Neuronal stem cell (in vitro differentiated cells): Measurements from ENCODE around the gene ZNF787. TPM values are rescaled to one million over a fixed set of nuclear protein-coding genes. Genes with fewer than 3 reads are reported as not detected.

ENCODE experiments used
- DNase-seq: peaks from one replicate; pipeline ENCODE4 v3.0.0-alpha.2; 2013; ENCODE audit warnings: low spot score
- H2AFZ ChIP-seq: one replicate; pipeline ENCODE4 v1.6.1; 2013; ENCODE audit warnings: mild to moderate bottlenecking, low read length, inconsistent platforms
- H2AK5ac ChIP-seq: 2 replicates; pipeline ENCODE4 v1.6.1; 2013; ENCODE audit warnings: low read depth, mild to moderate bottlenecking, inconsistent platforms, low read length, moderate library complexity, mixed read lengths
- H2BK120ac ChIP-seq: 2 replicates; pipeline ENCODE4 v1.6.1; 2013; ENCODE audit warnings: low read depth, mild to moderate bottlenecking, inconsistent platforms, low read length, moderate library complexity, mixed read lengths
- H2BK12ac ChIP-seq: one replicate; pipeline ENCODE4 v1.6.1; 2013; ENCODE audit warnings: low read length, inconsistent platforms
- H2BK15ac ChIP-seq: 2 replicates; pipeline ENCODE4 v1.6.1; 2013; ENCODE audit warnings: mild to moderate bottlenecking, low read length, inconsistent platforms, mixed read lengths
- H2BK5ac ChIP-seq: one replicate; pipeline ENCODE4 v1.6.1; 2013; ENCODE audit warnings: inconsistent platforms, mild to moderate bottlenecking, low read length, moderate library complexity
- H3K14ac ChIP-seq: one replicate; pipeline ENCODE4 v1.6.1; 2013; ENCODE audit warnings: low read length, inconsistent platforms
- H3K18ac ChIP-seq: 2 replicates; pipeline ENCODE4 v1.6.1; 2013; ENCODE audit warnings: low read length, inconsistent platforms
- H3K23ac ChIP-seq: 2 replicates; pipeline ENCODE4 v1.6.1; 2013; ENCODE audit warnings: low read depth, mild to moderate bottlenecking, mixed read lengths, low read length, inconsistent platforms; ENCODE audit not compliant: poor library complexity
- H3K27ac ChIP-seq: replicated peaks from 3 replicates; pipeline ENCODE4 v1.5.1; 2013; ENCODE audit warnings: low read length, inconsistent platforms
- H3K27me3 ChIP-seq, 3 experiments: 2 replicates each; pipeline ENCODE4 v1.6.1; 2013; ENCODE audit warnings: low read length in 3 of 3, mild to moderate bottlenecking in 2 of 3, inconsistent platforms in 1 of 3, low read depth in 1 of 3, mixed read lengths in 1 of 3, moderate library complexity in 1 of 3; ENCODE audit not compliant: control insufficient read depth in 3 of 3, insufficient read depth in 3 of 3
- H3K36me3 ChIP-seq, 2 donors: replicated peaks in 1 of 2; 2 replicates each; pipeline ENCODE4 v1.6.1; 2013; ENCODE audit warnings: low read length in 2 of 2; ENCODE audit not compliant: control insufficient read depth in 2 of 2, insufficient read depth in 2 of 2
- H3K4ac ChIP-seq: 2 replicates; pipeline ENCODE4 v1.6.1; 2013; ENCODE audit warnings: inconsistent platforms, mild to moderate bottlenecking, low read length, moderate library complexity
- H3K4me1 ChIP-seq, 2 donors: 1 replicate in 1 of 2; 2 replicates in 1 of 2; pipeline ENCODE4 v1.6.1; 2013; ENCODE audit warnings: low read length in 2 of 2, low read depth in 1 of 2; ENCODE audit not compliant: control insufficient read depth in 2 of 2, insufficient read depth in 1 of 2
- H3K4me2 ChIP-seq: one replicate; pipeline ENCODE4 v1.6.1; 2013; ENCODE audit warnings: mild to moderate bottlenecking, low read length, inconsistent platforms; ENCODE audit not compliant: insufficient read depth, poor library complexity, severe bottlenecking
- H3K4me3 ChIP-seq, 2 donors: 2 replicates each; pipeline ENCODE4 v1.5.1; 2013; ENCODE audit warnings: low read length in 2 of 2, mild to moderate bottlenecking in 2 of 2, inconsistent platforms in 1 of 2, moderate library complexity in 1 of 2
- H3K79me1 ChIP-seq: one replicate; pipeline ENCODE4 v1.6.1; 2013; ENCODE audit warnings: low read depth, mild to moderate bottlenecking, inconsistent platforms, low read length, moderate library complexity
- H3K9ac ChIP-seq: one replicate; pipeline ENCODE4 v1.6.1; 2013; ENCODE audit warnings: mild to moderate bottlenecking, low read depth, low read length, inconsistent platforms; ENCODE audit not compliant: poor library complexity
- H3K9me3 ChIP-seq, 2 donors: replicated peaks in 1 of 2; 2 replicates each; pipeline versions ENCODE3 to v1.6.1; 2013; ENCODE audit warnings: low read length in 2 of 2, mild to moderate bottlenecking in 2 of 2, inconsistent platforms in 1 of 2, low read depth in 1 of 2, mixed read lengths in 1 of 2, moderate library complexity in 1 of 2; ENCODE audit not compliant: control insufficient read depth in 2 of 2, insufficient read depth in 1 of 2
- H4K8ac ChIP-seq: one replicate; pipeline ENCODE4 v1.6.1; 2013; ENCODE audit warnings: low read depth, mild to moderate bottlenecking, inconsistent platforms, low read length, moderate library complexity
- H4K91ac ChIP-seq: one replicate; pipeline ENCODE4 v1.6.1; 2013; ENCODE audit warnings: low read length, low read depth, mild to moderate bottlenecking, inconsistent platforms; ENCODE audit not compliant: poor library complexity
- WGBS, 2 donors: extraction: QIAGEN DNeasy Blood & Tissue Kit; methylation state at CpG; one replicate each; pipeline ENCODE4 v1.1.7; 2013; ENCODE audit warnings: missing lambda C conversion rate in 2 of 2, mixed read lengths in 1 of 2; ENCODE audit not compliant: insufficient read length in 2 of 2, insufficient replicate concordance in 1 of 2; ENCODE audit errors: extremely low coverage in 2 of 2; 5-methylcytosine and 5-hydroxymethylcytosine counted together
- small RNA-seq: library from polyadenylated mRNA; stranded (forward); fragments of <200 nt; extraction: miRNeasy Mini kit (QIAGEN cat#:217004); gene quantifications from one replicate; pipeline ENCODE3, GENCODE V24; 2013; ENCODE audit not compliant: insufficient read depth

Gene ZNF787

GRCh38 chr19:56069642-56070041 is 51.5 kb downstream of the ZNF787 start:
- H3K4me1 ChIP-seq: peaks cover 0 to 2% of the 10 kb centered on the region in 2 donors
- H3K14ac ChIP-seq: no peak overlapping the region
- H3K23ac ChIP-seq: no peak overlapping the region
- H2AFZ ChIP-seq: no peak overlapping the region
- no peaks in the 10 kb centered on the region for H3K36me3 ChIP-seq
- H3K18ac ChIP-seq: no peak overlapping the region
- no peak overlapping the region for H4K91ac ChIP-seq
- no peak overlapping the region for H4K8ac ChIP-seq
- no peak overlapping the region for H3K9ac ChIP-seq
- no peak overlapping the region for H2BK12ac ChIP-seq
- no peak for DNase-seq
- H3K4me3 ChIP-seq: no peak overlapping the region
- H2AK5ac ChIP-seq: no peak overlapping the region
- no peak overlapping the region for H3K27ac ChIP-seq
- no peak overlapping the region for H2BK5ac ChIP-seq
- no peaks in the 10 kb centered on the region for H3K27me3 ChIP-seq
- WGBS, 2 donors: no CpG with 5 or more reads among the region's 3 CpGs
- H2BK15ac ChIP-seq: no peak overlapping the region
- H3K79me1 ChIP-seq: no peaks in the 10 kb centered on the region
- no peak overlapping the region for H3K4ac ChIP-seq
- H2BK120ac ChIP-seq: no peak overlapping the region
- peaks cover 0 to 2% of the 10 kb centered on the region in 2 donors for H3K9me3 ChIP-seq
- H3K4me2 ChIP-seq: no peak overlapping the region

GRCh38 chr19:56066152-56067023 is 54.7 kb downstream of the ZNF787 start:
- WGBS, 2 donors: no CpG with 5 or more reads among the region's 39 CpGs

GRCh38 chr19:56053596-56053995 is 67.5 kb downstream of the ZNF787 start:
- no peak overlapping the region for H3K4me2 ChIP-seq
- no peak overlapping the region for H3K23ac ChIP-seq
- H4K8ac ChIP-seq: no peak overlapping the region
- H2BK15ac ChIP-seq: no peak overlapping the region
- no peak overlapping the region for H3K4me3 ChIP-seq
- no peak overlapping the region for H3K18ac ChIP-seq
- no peak overlapping the region for H2AK5ac ChIP-seq
- no peak overlapping the region for H2AFZ ChIP-seq
- no peak overlapping the region for H3K27ac ChIP-seq
- H2BK120ac ChIP-seq: no peak overlapping the region
- no peaks in the 10 kb centered on the region for H3K36me3 ChIP-seq
- H3K9me3 ChIP-seq: peaks cover 0 to 22% of the 10 kb centered on the region in 2 donors
- H3K4me1 ChIP-seq: no peaks in the 10 kb centered on the region
- peaks cover 0 to 4% (median 2%) of the 10 kb centered on the region in 3 experiments for H3K27me3 ChIP-seq
- H2BK12ac ChIP-seq: no peak overlapping the region
- peak overlapping the region; percentile 38 for H3K14ac ChIP-seq
- no peaks in the 10 kb centered on the region for H3K79me1 ChIP-seq
- H2BK5ac ChIP-seq: no peak overlapping the region
- H4K91ac ChIP-seq: no peak overlapping the region
- no peak for DNase-seq
- no CpG with 5 or more reads among the region's 18 CpGs for WGBS, 2 donors
- H3K9ac ChIP-seq: no peak overlapping the region
- H3K4ac ChIP-seq: no peak overlapping the region

More at GRCh38 chr19:56066152-56067023, 54.7 kb downstream of the ZNF787 start:
- Histone ChIP-seq H2AK5ac (no peak overlapping the region), H4K8ac (no peak overlapping the region), H3K23ac (no peak overlapping the region), H2BK120ac (no peak overlapping the region), H3K79me1 (no peaks in the 10 kb centered on the region), H3K4me3 (peak overlapping the region; percentile 37 to 67), H3K27ac (no peak overlapping the region), H3K14ac (no peak overlapping the region), H3K4me1 (peaks cover 0 to 2% of the 10 kb centered on the region in 2 donors), H3K9ac (peak overlapping the region; percentile 26), H2BK15ac (no peak overlapping the region), H2BK12ac (peak overlapping the region; percentile 8), H3K4me2 (peak overlapping the region; percentile 51), H3K9me3 (peaks cover 0 to 6% of the 10 kb centered on the region in 2 donors), H3K4ac (no peak overlapping the region), H2BK5ac (no peak overlapping the region), H3K18ac (peak overlapping the region; percentile 5), H3K36me3 (no peaks in the 10 kb centered on the region), H2AFZ (peak overlapping the region; percentile 92), H3K27me3 (peaks cover 0 to 3% (median 0%) of the 10 kb centered on the region in 3 experiments), H4K91ac (no peak overlapping the region)
- DNase-seq: peak; percentile 78

Small RNAs within 50 kb of the gene (small RNA-seq; reads per million reads assigned to genes)
- gene AC024580.2 (not detected), gene RF00019 (not detected)
